Fibroblast of the conjunctiva (primary cell): ENCODE data around the gene HBG2.
"Not testable (repeated sequence)": the region's sequence is repeated elsewhere in the genome, so short reads cannot be mapped to it uniquely, and the experiment has no call there.

ENCODE experiments used
- DNase-seq: peaks from one replicate; pipeline ENCODE4 v3.0.0-alpha.2; 2010; ENCODE audit warnings: low read depth

HBG2 gene

DNA sequence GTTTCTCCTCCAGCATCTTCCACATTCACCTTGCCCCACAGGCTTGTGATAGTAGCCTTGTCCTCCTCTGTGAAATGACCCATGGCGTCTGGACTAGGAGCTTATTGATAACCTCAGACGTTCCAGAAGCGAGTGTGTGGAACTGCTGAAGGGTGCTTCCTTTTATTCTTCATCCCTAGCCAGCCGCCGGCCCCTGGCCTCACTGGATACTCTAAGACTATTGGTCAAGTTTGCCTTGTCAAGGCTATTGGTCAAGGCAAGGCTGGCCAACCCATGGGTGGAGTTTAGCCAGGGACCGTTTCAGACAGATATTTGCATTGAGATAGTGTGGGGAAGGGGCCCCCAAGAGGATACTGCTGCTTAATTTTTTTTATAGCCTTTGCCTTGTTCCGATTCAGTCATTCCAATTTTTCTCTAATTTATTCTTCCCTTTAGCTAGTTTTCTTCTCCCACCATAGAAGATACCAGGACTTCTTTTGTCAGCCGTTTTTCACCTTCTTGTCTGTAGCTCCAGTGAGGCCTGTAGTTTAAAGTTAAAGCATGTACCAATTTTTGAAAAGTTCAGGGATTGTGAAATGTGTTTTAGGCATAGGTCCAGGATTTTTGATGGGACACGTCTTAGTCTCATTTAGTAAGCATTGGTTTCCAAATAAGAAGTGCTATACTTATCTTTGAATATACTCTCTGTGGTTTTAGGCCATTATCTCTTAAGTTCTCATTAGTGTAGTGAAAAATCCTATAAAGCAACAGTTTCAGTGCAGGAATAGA lies at the start of gene HBG2:
HBG2 (minus strand) TSS at position 136 of the 768 bp plus-strand sequence; CDS start at position 83, 53 bp downstream.
- DNase-seq = not testable (repeated sequence)

DNA sequence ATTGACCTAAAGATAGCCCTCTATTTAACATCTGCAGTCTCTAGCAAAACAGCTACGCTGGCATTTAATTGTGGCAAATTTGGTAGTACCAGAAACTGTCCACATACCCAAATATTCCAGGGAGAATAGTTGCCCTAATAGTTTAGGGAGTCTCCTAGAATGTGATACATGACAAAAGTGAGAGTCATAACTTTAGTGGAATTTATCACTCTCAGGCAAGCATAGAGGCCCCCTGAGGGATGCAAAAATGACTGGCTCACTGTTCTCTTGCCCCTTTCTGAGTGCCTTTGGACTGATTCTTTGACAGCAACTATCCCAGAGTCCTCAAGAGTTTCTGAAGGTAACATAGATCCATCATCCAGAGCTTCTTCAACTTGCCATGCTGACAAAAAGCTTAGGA lies 49.5 kb upstream of the HBG2 start:
- DNase-seq = no peak

DNA sequence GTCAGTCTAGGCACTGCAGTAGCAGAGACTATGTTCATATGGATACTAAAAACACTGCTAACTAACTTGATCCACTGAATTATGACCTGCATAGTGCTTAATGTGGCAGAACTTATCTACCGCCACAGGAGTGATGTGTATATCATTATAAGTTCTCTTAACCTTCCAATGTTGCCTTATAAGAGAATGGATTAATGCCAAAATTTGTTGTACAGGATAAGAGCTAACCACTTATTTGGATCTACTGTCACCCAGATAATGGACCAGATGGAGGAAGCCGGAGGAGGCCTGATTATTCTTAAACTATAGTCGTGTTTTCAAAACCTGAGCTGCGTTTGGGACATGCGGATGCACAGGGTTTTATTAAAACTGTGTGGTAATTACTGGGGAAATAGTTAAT lies 49.0 kb upstream of the HBG2 start:
- no peak for DNase-seq

DNA sequence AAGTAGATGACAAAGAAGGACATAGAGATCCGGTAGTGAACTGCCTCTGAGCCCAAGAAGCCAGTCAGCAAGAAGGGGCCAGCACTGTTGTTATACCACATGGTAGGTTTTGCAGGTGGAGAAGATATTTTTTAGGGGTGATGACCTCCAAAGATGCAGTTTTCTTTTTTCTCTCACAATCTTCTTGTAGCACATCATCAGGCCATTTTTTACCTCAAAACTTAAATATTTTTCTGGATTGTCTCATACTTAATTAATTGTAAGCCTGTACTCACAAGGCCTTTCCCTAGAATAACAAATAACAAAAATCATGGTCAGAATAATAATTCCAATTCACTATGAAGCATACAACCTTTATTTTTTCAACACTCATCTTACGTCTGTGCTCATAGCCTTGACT lies 47.3 kb upstream of the HBG2 start, which contains the start of gene OR51B4:
OR51B4 (minus strand) TSS at position 101 of the 400 bp plus-strand sequence; CDS start at position 101, 0 bp downstream.
- no peak for DNase-seq

DNA sequence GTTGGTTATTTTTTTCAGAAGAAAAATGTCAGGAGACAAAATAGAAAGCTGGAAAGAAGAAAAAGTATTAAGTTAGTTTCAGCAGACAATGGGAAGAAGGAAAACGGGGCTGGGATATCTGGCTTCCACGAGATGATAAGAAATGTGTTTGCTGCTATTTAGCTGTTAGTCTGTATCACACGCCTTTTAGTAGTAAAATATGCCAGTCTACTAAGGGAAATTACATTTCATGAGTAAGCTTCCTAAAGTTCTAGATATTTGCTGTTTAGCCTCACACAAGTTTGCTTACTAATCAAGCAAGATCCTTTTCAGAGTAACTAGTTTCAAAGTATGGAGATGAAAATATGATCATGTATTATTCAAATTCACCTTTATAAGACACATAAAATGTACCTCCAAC lies 45.7 kb upstream of the HBG2 start:
- no peak for DNase-seq

DNA sequence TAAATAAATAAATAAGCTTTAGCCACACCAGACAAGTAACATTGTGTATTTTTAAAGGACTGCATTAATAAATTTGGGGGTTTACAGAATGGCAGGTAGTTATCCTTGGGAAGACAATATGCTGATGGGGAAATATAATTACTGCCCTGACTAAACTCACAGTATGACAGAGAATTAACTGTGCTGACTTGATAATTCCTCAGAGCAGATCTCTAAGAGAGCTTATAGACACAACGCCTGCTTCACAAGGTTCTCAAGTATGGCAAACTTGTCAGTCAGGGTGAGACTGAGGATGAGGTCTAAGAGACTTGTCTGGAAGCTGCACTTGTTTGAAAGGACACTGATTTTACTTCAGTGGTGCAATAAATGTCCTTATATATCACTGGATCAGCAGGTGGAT lies 43.9 kb upstream of the HBG2 start:
- DNase-seq = no peak

DNA sequence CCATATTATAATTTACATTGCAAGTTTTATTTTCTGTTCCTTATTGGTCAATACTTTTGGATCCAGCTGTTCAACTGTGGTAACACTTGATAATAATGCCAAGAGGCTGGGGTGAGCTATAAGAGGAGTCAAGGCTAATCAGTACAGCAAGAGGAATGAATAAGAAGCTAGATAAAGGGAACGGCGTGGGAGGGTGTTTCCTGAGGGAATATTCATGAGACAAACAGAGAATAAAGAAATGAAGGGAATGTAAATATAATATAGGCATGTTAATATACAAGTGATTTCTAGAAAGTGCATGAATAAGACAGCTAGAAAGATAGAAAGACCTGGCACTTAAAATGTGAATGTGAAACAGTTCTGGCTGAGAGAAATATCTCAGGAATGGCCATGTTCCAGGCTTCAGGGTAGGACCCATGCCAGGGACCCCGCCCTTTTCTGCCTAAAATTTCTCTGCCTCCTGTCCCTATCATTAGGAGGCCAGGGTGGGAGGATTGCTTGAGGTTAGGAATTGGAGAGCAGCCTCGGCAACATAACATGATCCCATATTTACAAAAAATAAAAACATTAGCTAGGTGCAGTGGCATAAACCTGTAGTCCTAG lies 43.2 kb upstream of the HBG2 start:
- no peak for DNase-seq

DNA sequence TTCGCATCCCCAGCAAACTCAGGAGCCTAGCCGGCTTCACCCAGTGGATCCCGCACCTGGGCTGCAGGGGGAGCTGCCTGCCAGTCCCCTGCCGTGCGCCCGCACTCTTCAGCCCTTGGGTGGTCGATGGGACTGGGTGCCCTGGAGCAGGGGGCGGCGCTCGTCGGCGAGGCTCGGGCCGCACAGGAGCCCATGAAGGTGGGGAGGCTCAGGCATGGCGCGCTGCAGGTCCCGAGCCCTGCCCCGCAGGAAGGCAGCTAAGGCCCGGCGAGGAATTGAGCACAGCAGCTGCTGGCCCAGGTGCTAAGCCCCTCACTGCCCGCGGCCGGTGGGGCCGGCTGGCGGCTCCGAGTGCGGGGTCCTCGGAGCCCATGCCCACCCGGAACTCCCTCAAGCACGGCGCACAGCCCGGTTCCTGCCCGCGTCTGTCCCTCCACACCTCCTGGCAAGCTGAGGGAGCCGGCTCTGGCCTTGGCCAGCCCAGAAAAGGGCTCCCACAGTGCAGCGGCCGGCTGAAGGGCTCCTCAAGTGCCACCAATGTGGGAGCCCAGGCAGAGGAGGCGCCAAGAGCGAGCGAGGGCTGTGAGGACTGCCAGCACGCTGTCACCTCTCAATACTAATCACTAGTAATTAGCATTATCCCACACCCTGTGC lies 39.9 kb upstream of the HBG2 start:
- not testable (repeated sequence) for DNase-seq

DNA sequence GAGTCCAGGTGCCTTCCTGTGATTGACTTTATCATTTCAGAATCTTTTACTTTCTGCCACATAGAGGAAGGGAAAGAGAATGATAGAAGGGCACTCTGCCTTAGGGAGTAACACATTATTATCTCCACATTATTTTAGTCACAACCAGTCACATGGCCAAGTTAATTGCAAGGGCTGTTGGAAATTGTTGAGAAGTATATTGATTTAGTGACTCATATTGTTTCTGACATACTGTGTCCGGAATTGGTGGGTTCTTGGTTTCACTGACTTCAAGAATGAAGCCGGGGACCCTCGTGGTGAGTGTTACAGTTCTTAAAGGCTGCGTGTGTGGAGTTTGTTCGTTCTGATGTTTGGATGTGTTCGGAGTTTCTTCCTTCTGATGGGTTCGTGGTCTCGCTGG lies 38.4 kb upstream of the HBG2 start:
- DNase-seq = no peak

DNA sequence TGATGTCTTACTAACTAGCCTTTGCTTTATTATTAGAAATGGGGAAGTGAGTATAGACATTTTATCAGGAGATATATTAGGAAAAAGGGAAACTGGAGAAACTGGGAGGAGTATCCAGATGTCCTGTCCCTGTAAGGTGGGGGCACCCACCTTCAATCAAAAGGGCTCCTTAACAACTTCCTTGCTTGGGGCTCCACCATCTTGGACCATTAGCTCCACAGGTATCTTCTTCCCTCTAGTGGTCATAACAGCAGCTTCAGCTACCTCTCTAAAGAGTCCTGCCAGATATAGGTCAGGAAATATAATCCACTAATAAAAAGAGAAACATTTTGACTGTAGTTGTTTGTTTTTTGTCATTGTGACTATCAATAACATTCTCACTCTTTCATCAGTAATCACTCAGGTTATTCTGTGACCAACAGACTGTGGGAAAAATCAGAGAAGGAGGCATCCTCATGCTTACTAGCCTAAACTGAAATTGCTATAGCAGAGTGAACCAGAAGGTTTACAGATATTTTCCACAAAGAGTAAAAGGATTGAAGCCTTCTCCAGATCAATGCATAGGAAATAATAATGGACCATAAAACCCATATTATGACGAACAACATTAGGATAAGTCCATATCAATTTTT lies 36.7 kb upstream of the HBG2 start:
- peak; percentile 28 for DNase-seq

DNA sequence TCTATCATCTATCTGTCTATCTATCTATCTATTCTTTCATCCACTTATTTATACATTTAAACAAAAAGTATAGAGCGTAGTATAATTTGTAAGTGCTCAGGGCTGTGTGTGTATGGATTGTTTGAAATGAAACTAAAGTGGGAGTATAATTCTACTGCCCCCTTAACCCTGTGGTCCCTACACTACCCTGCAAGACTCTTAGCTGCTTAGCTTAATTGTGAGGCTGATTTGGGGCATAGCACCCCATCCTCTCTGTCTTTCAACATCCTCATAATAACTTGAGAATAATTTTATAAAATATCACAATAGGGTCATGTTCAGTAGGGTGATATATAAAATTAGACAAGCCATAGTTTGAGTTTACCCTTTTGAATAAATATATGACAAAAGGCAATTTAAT lies 35.5 kb upstream of the HBG2 start:
- DNase-seq = no peak

DNA sequence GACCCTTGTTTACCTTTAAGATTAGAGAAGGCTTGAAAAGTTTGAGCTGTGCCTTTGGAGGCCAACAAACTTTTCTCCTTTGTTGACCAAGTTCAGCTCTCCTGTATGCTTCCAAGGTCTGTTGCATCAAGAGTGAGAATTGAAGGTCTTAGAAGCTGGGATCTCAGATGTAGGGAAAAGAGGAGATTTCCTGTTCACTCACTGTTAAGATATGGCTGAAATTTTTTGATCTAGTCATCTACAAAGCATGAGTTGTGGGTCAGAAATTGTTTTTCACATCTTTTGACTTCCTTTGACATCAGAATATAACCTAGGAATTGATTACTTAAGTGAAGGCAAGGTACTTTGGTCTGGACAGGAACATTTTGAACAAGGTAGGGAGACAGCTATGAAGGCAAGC lies 35.1 kb upstream of the HBG2 start:
- DNase-seq = no peak

DNA sequence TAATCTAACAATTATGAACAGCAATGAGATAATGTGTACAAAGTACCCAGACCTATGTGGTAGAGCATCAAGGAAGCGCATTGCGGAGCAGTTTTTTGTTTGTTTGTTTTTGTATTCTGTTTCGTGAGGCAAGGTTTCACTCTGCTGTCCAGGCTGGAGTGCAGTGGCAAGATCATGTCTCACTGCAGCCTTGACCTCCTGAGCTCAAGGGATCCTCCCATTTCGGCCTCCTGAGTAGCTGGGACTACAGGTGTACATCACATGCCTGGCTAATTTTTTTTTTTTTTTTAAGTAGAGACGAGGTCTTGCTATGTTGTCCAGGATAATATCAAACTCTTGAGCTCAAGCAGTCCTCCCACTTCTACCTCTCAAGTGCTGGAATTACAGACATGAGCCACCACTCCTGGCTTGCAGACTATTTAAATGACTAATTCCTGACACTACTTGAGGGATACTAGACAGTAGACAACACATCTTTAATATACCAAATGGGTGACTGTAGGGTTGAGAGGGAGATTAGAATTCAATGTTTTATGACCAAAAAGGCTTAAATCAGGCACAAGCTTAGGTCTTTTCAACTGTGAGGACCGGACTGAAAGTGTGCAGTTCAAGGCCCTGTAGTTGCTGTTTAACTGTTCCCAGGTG lies 34.4 kb upstream of the HBG2 start:
- no peak for DNase-seq

DNA sequence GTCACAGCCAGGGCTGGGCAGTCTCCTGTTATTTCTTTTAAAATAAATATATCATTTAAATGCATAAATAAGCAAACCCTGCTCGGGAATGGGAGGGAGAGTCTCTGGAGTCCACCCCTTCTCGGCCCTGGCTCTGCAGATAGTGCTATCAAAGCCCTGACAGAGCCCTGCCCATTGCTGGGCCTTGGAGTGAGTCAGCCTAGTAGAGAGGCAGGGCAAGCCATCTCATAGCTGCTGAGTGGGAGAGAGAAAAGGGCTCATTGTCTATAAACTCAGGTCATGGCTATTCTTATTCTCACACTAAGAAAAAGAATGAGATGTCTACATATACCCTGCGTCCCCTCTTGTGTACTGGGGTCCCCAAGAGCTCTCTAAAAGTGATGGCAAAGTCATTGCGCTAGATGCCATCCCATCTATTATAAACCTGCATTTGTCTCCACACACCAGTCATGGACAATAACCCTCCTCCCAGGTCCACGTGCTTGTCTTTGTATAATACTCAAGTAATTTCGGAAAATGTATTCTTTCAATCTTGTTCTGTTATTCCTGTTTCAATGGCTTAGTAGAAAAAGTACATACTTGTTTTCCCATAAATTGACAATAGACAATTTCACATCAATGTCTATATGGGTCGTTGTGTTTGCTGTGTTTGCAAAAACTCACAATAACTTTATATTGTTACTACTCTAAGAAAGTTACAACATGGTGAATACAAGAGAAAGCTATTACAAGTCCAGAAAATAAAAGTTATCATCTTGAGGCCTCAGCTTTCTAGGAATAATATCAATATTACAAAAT lies 33.7 kb upstream of the HBG2 start:
- DNase-seq = no peak

DNA sequence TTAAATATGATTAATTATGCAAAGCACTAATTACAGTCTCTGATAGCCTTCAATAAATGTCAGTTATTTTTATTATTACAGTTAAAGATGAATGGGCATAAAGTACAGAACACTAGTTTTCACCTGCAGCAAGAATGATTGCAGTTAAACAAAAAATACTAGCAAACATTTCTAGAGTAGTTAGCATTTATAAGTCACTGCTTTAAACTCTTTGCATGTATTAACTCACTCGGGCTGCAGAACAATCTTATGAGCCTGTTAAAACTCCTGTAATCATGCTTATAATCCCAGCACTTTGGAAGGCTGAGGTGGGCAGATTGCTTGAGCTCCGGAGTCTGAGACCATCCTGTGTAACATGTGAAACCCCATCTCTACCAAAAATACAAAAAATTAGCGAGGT lies 32.3 kb upstream of the HBG2 start:
- DNase-seq = no peak

DNA sequence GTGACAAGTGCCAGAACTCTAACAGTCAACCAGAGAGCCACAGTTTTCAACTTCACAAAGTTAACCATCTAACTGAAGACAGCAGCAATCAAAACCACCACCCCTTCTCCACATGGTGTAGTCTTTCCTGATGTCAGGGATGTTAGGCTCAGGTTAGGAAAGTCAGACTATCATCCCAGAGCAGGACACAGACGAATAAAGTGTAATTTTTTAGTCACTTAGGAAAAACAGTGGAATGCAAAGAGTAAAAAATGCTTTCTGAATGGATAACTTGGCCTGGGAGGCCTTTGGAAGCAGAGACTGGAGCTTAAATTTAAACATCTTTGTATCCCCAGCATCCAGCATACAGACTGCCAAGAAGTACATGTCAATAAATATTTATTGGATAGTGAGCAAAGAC lies 31.8 kb upstream of the HBG2 start:
- no peak for DNase-seq

DNA sequence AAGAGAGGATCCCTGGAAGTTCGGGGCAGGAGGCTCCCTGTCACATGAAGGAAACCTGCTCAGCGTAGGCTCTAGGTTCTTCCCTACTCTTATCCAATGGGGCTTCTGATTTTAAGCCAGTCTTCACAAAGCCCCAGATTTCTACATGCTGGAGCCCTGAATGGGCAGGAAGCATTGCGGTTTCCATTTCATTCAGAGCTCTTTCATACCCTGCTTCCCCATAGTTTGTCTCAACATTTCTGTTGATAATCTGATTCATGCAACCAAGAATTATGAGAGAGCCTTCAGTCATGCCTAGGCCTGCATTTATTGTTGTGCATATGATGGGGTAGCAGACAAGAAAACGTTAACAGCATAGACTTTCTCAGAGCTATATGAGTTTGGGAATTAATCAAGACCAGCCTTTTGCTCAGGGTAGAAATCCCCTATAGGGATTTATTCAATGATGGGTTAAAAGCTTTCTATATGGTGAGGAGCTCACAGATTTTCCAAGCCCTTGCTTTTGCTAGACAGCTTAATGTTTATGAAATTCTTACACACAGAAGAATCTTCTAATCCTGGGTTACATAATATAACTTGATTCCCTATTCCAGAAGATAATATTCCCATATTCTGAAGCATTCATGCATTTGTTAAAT lies 31.2 kb upstream of the HBG2 start:
- DNase-seq = no peak

DNA sequence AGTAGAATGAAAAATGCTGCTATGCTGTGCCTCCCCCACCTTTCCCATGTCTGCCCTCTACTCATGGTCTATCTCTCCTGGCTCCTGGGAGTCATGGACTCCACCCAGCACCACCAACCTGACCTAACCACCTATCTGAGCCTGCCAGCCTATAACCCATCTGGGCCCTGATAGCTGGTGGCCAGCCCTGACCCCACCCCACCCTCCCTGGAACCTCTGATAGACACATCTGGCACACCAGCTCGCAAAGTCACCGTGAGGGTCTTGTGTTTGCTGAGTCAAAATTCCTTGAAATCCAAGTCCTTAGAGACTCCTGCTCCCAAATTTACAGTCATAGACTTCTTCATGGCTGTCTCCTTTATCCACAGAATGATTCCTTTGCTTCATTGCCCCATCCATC lies 30.1 kb upstream of the HBG2 start:
- no peak for DNase-seq

DNA sequence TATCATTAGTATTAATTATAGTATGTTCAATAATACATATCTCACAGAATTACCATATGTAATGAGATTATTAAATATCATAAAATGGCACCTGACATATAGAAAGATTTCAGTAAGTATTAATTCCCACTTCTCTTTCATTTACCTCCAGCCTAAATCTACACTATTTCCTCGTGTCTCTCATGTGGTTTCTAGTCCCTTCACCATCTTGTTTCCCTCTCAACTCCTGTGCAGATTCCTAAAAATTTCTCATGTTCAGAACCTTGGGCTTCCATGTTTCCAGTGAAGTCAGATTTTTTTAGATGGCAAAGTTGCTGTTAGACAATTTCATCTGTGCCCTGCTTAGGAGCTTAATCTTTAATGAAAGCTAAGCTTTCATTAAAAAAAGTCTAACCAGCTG lies 29.3 kb upstream of the HBG2 start:
- DNase-seq = no peak

DNA sequence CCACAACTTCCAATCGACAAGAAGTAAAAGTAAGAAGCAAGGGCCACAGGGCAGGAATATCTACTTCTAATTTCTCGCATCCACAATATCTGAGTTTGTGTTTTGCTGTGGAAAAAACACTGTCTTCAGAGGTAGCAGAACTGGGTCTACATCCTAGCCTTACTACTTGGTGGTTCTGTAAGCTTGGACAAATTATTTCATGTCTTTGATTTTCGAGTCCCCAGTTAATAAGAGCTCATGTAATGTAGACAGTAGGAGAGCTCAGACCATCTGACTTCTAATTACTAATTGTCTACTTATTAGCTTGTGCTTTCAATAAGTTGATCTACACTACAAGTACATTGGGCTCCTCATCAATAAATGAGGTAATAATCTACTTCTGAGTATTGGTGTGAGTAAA lies 28.5 kb upstream of the HBG2 start:
- no peak for DNase-seq

DNA sequence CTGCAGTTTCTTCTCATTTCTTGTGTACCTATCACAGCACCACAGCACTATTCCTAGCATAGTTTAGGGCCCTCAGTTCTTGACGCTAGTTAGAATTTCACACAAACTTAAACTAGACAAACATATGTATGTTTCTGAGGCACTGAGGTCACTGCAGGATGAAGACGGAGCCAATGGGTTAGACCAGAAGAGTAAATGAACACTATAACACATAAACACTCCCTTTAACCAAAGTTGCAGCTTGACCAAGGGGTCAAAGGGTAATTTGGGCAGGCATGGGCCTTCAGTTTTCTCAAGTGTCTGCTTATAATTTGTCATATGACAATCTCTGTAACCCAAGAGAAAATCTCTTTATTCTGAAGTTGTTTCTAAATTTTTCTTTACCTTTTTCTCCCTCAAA lies 28.0 kb upstream of the HBG2 start:
- DNase-seq = no peak
